Measurements from ENCODE around the gene ASB12. TPM values are rescaled to one million over a fixed set of nuclear protein-coding genes. Genes with fewer than 3 reads are reported as not detected.
"Not testable (repeated sequence)": the region's sequence is repeated elsewhere in the genome, so short reads cannot be mapped to it uniquely, and the experiment has no call there.

Gene ASB12
- total and polyA plus RNA-seq, 10 donors: 0.19 to 0.59 (median 0.28) TPM; not detected in 5

GRCh38 chrX:64218023-64218422, 12.4 kb downstream of the ASB12 start:
- Histone ChIP-seq H3K9me3 (no peaks in the 10 kb centered on the region), H3K27me3 (replicated peaks in 1 of 7) (no peaks in the 10 kb centered on the region), H3K36me3 (no peaks in the 10 kb centered on the region), H3K27ac (no peak overlapping the region), H3K4me1 (no peaks in the 10 kb centered on the region), H3K4me3 (no peak overlapping the region)
- no peak for TF ChIP-seq POLR2AphosphoS5 (IDR thresholded peaks at IDR 0.05)
- TF ChIP-seq POLR2A (IDR thresholded peaks at IDR 0.05): no peak
- no peak for TF ChIP-seq CTCF (IDR thresholded peaks at IDR 0.05 in 8 of 11, conservative IDR thresholded peaks at IDR 0.05 in 3 of 11)
- intact Hi-C loops (cut with DNase I; ENCODE audit: low total_unique reads): no loop called here
- no peak for DNase-seq
- 88 to 96% (median 91%) methylated on average over 3 to 4 of the region's 4 CpGs for WGBS, 5 donors

- intact Hi-C loops (cut with DNase I; ENCODE audit: low total_unique reads); H3K4me1 ChIP-seq; DNase-seq; H3K27ac ChIP-seq; H3K36me3 ChIP-seq; H3K9me3 ChIP-seq; H3K27me3 ChIP-seq (replicated peaks in 1 of 7); H3K4me3 ChIP-seq: not testable (repeated sequence)
Measured at GRCh38 chrX:64213989-64214388, 16.4 kb downstream of the ASB12 start.

- WGBS, 5 donors: 56 to 68% (median 63%) methylated on average over 5 of the region's 5 CpGs
- DNase-seq: no peak
- H3K27ac ChIP-seq: peak overlapping the region; percentile 39 to 92 (median 87)
Measured at GRCh38 chrX:64206556-64207162, 23.7 kb downstream of the ASB12 start.

GRCh38 chrX:64205735-64206501, 24.5 kb downstream of the ASB12 start:
- WGBS, 5 donors: 0 to 42% (median 1%) methylated on average over 1 to 45 of the region's 45 CpGs
- peak; percentile 95 for DNase-seq
- TF ChIP-seq POLR2AphosphoS5 (IDR thresholded peaks at IDR 0.05): peak; percentile 90 to 95 (median 94)
- peak in 4 of 11 experiments; percentile 12 to 17 (median 15) for TF ChIP-seq CTCF (IDR thresholded peaks at IDR 0.05 in 8 of 11, conservative IDR thresholded peaks at IDR 0.05 in 3 of 11)
- peak in 2 of 3 donors; percentile 11 to 69 for TF ChIP-seq POLR2A (IDR thresholded peaks at IDR 0.05)
- H3K4me3 ChIP-seq: peak overlapping the region; percentile 50 to 83 (median 64)
- intact Hi-C loops (cut with DNase I; ENCODE audit: low total_unique reads): no loop called here
- H3K36me3 ChIP-seq: no peaks in the 10 kb centered on the region
- peak overlapping the region; percentile 55 to 92 (median 87) for H3K27ac ChIP-seq
- no peaks in the 10 kb centered on the region for H3K9me3 ChIP-seq
- no peaks in the 10 kb centered on the region for H3K27me3 ChIP-seq (replicated peaks in 1 of 7)
- peaks cover 0 to 33% (median 23%) of the 10 kb centered on the region in 6 donors for H3K4me1 ChIP-seq

More at GRCh38 chrX:64206556-64207162, 23.7 kb downstream of the ASB12 start:
- Histone ChIP-seq H3K4me3 (peak overlapping the region; percentile 50 to 83 (median 64)), H3K4me1 (peaks cover 0 to 33% (median 23%) of the 10 kb centered on the region in 6 donors), H3K27me3 (replicated peaks in 1 of 7) (no peaks in the 10 kb centered on the region), H3K9me3 (no peaks in the 10 kb centered on the region), H3K36me3 (no peaks in the 10 kb centered on the region)
- TF ChIP-seq POLR2A (IDR thresholded peaks at IDR 0.05) (no peak), POLR2AphosphoS5 (IDR thresholded peaks at IDR 0.05) (no peak), CTCF (IDR thresholded peaks at IDR 0.05 in 8 of 11, conservative IDR thresholded peaks at IDR 0.05 in 3 of 11) (no peak)
- intact Hi-C loops (cut with DNase I; ENCODE audit: low total_unique reads): no loop called here

Measured in spleen (tissue), 11 donors.